ENCODE data around the gene ATP5F1D.
A peak's percentile ranks its signal among the peaks of the same experiment; 100 is the strongest.

Gene ATP5F1D

GRCh38 chr19:1251330-1252220 lies 10.0 kb downstream of the ATP5F1D start:
- H3K9ac ChIP-seq (ENCODE audit: insufficient read length, low read depth): peak overlapping the region; percentile 96
- peaks cover 30% of the 10 kb centered on the region for H3K4me1 ChIP-seq (ENCODE audit: insufficient read depth, insufficient read length)
- TF ChIP-seq ZNF274 (IDR thresholded peaks at IDR 0.05; ENCODE audit: low read depth, low read length): no peak
- DNase-seq (ENCODE audit: low read depth, low spot score): no peak
- peak overlapping the region; percentile 92 for H3K4me3 ChIP-seq (ENCODE audit: insufficient read length, low read depth)
- H3K36me3 ChIP-seq (ENCODE audit: insufficient read depth, insufficient read length, low read length): peaks cover 52% of the 10 kb centered on the region
- H3K9me3 ChIP-seq (ENCODE audit: insufficient read depth, low read length): no peaks in the 10 kb centered on the region
- H3K27me3 ChIP-seq (ENCODE audit: insufficient read depth, insufficient read length): no peaks in the 10 kb centered on the region

GRCh38 chr19:1252221-1252820 lies 10.8 kb downstream of the ATP5F1D start:
- Histone ChIP-seq H3K36me3 (ENCODE audit: insufficient read depth, insufficient read length, low read length) (peaks cover 59% of the 10 kb centered on the region), H3K4me3 (ENCODE audit: insufficient read length, low read depth) (peak overlapping the region; percentile 92), H3K9me3 (ENCODE audit: insufficient read depth, low read length) (no peaks in the 10 kb centered on the region), H3K9ac (ENCODE audit: insufficient read length, low read depth) (peak overlapping the region; percentile 96), H3K27me3 (ENCODE audit: insufficient read depth, insufficient read length) (no peaks in the 10 kb centered on the region), H3K4me1 (ENCODE audit: insufficient read depth, insufficient read length) (peaks cover 33% of the 10 kb centered on the region)
- TF ChIP-seq ZNF274 (IDR thresholded peaks at IDR 0.05; ENCODE audit: low read depth, low read length): no peak
- no peak for TF ChIP-seq SUZ12 (IDR thresholded peaks at IDR 0.05; ENCODE audit: extremely low read depth, insufficient read depth, insufficient read length)
- TF ChIP-seq YY1 (IDR thresholded peaks at IDR 0.05; ENCODE audit: insufficient read depth, insufficient read length): no peak
- DNase-seq (ENCODE audit: low read depth, low spot score): no peak

- Histone ChIP-seq H3K27me3 (ENCODE audit: insufficient read depth, insufficient read length) (no peaks in the 10 kb centered on the region), H3K9ac (ENCODE audit: insufficient read length, low read depth) (peak overlapping the region; percentile 96), H3K4me1 (ENCODE audit: insufficient read depth, insufficient read length) (peaks cover 29% of the 10 kb centered on the region), H3K4me3 (ENCODE audit: insufficient read length, low read depth) (peak overlapping the region; percentile 38), H3K9me3 (ENCODE audit: insufficient read depth, low read length) (no peaks in the 10 kb centered on the region), H3K36me3 (ENCODE audit: insufficient read depth, insufficient read length, low read length) (peaks cover 65% of the 10 kb centered on the region)
- DNase-seq (ENCODE audit: low read depth, low spot score): no peak
- TF ChIP-seq SUZ12 (IDR thresholded peaks at IDR 0.05; ENCODE audit: extremely low read depth, insufficient read depth, insufficient read length) (no peak), ZNF274 (IDR thresholded peaks at IDR 0.05; ENCODE audit: low read depth, low read length) (no peak), YY1 (IDR thresholded peaks at IDR 0.05; ENCODE audit: insufficient read depth, insufficient read length) (no peak)
Measured at GRCh38 chr19:1252821-1253513, 11.4 kb downstream of the ATP5F1D start.

GRCh38 chr19:1253514-1254080 lies 12.0 kb downstream of the ATP5F1D start:
- peak overlapping the region; percentile 54 for H3K9ac ChIP-seq (ENCODE audit: insufficient read length, low read depth)
- DNase-seq (ENCODE audit: low read depth, low spot score): no peak
- TF ChIP-seq ZNF274 (IDR thresholded peaks at IDR 0.05; ENCODE audit: low read depth, low read length) (no peak), YY1 (IDR thresholded peaks at IDR 0.05; ENCODE audit: insufficient read depth, insufficient read length) (no peak), SUZ12 (IDR thresholded peaks at IDR 0.05; ENCODE audit: extremely low read depth, insufficient read depth, insufficient read length) (no peak)
- peaks cover 29% of the 10 kb centered on the region for H3K4me1 ChIP-seq (ENCODE audit: insufficient read depth, insufficient read length)
- H3K36me3 ChIP-seq (ENCODE audit: insufficient read depth, insufficient read length, low read length): peaks cover 70% of the 10 kb centered on the region
- no peaks in the 10 kb centered on the region for H3K9me3 ChIP-seq (ENCODE audit: insufficient read depth, low read length)
- H3K27me3 ChIP-seq (ENCODE audit: insufficient read depth, insufficient read length): no peaks in the 10 kb centered on the region
- no peak overlapping the region for H3K4me3 ChIP-seq (ENCODE audit: insufficient read length, low read depth)

GRCh38 chr19:1254081-1254527 lies 12.6 kb downstream of the ATP5F1D start:
- peaks cover 30% of the 10 kb centered on the region for H3K4me1 ChIP-seq (ENCODE audit: insufficient read depth, insufficient read length)

GRCh38 chr19:1254530-1255185 lies 13.1 kb downstream of the ATP5F1D start:
- Histone ChIP-seq H3K4me3 (ENCODE audit: insufficient read length, low read depth) (no peak overlapping the region), H3K9me3 (ENCODE audit: insufficient read depth, low read length) (no peaks in the 10 kb centered on the region), H3K36me3 (ENCODE audit: insufficient read depth, insufficient read length, low read length) (peaks cover 70% of the 10 kb centered on the region), H3K4me1 (ENCODE audit: insufficient read depth, insufficient read length) (peaks cover 35% of the 10 kb centered on the region), H3K9ac (ENCODE audit: insufficient read length, low read depth) (peak overlapping the region; percentile 54), H3K27me3 (ENCODE audit: insufficient read depth, insufficient read length) (no peaks in the 10 kb centered on the region)
- TF ChIP-seq ZNF274 (IDR thresholded peaks at IDR 0.05; ENCODE audit: low read depth, low read length) (no peak), SUZ12 (IDR thresholded peaks at IDR 0.05; ENCODE audit: extremely low read depth, insufficient read depth, insufficient read length) (no peak), YY1 (IDR thresholded peaks at IDR 0.05; ENCODE audit: insufficient read depth, insufficient read length) (no peak)
- no peak for DNase-seq (ENCODE audit: low read depth, low spot score)

More at GRCh38 chr19:1254081-1254527, 12.6 kb downstream of the ATP5F1D start:
- TF ChIP-seq YY1 (IDR thresholded peaks at IDR 0.05; ENCODE audit: insufficient read depth, insufficient read length): no peak
- TF ChIP-seq SUZ12 (IDR thresholded peaks at IDR 0.05; ENCODE audit: extremely low read depth, insufficient read depth, insufficient read length): no peak
- TF ChIP-seq ZNF274 (IDR thresholded peaks at IDR 0.05; ENCODE audit: low read depth, low read length): no peak
- Histone ChIP-seq H3K9ac (ENCODE audit: insufficient read length, low read depth) (peak overlapping the region; percentile 54), H3K27me3 (ENCODE audit: insufficient read depth, insufficient read length) (no peaks in the 10 kb centered on the region), H3K36me3 (ENCODE audit: insufficient read depth, insufficient read length, low read length) (peaks cover 70% of the 10 kb centered on the region), H3K9me3 (ENCODE audit: insufficient read depth, low read length) (no peaks in the 10 kb centered on the region), H3K4me3 (ENCODE audit: insufficient read length, low read depth) (no peak overlapping the region)
- DNase-seq (ENCODE audit: low read depth, low spot score): no peak
